ENCODE measurements around the gene SOWAHB.
"Not testable (repeated sequence)": the region's sequence is repeated elsewhere in the genome, so short reads cannot be mapped to it uniquely, and the experiment has no call there.

SOWAHB gene

GRCh38 chr4:76896614-76897535 lies 1.1 kb downstream of the SOWAHB start:
- peak overlapping the region in 8 of 21 experiments; percentile 18 to 77 (median 35) for H3K27ac ChIP-seq
- peak overlapping the region; percentile 25 to 53 (median 41) for H3K4me3 ChIP-seq

- no peak overlapping the region for H3K4me3 ChIP-seq
- no peak overlapping the region for H3K27ac ChIP-seq
Measured at GRCh38 chr4:76896048-76896447, 1.9 kb downstream of the SOWAHB start.

- H3K27ac ChIP-seq, result no peak overlapping the region
- H3K4me3 ChIP-seq, result no peak overlapping the region
Measured at GRCh38 chr4:76895619-76896018, 2.3 kb downstream of the SOWAHB start.

- H3K4me3 ChIP-seq, result no peak overlapping the region
- peak overlapping the region in 1 of 21 experiments; percentile 2 for H3K27ac ChIP-seq
Measured at GRCh38 chr4:76894537-76895255, 3.2 kb downstream of the SOWAHB start.

DNA sequence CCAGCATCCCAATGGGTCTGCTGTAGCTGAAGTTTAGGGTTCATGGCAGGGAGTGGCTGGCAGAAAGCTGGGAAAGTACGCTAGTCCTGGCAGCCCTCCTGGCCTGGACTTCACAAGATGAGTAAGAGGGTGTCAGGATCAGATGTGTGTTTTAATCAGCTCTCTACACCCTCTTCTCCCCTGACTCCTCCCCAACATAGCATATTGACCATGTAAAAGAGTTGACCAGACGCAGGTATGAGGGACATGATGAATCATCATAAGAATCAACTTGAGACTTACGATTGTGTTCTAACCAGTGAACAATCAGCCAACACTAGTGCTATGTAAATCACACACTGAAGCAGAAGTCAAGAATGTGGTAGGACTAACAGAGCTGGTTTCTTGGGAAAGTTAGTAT lies 5.3 kb downstream of the SOWAHB start:
- Histone ChIP-seq H3K4me3 (no peak overlapping the region), H3K27ac (no peak overlapping the region)

DNA sequence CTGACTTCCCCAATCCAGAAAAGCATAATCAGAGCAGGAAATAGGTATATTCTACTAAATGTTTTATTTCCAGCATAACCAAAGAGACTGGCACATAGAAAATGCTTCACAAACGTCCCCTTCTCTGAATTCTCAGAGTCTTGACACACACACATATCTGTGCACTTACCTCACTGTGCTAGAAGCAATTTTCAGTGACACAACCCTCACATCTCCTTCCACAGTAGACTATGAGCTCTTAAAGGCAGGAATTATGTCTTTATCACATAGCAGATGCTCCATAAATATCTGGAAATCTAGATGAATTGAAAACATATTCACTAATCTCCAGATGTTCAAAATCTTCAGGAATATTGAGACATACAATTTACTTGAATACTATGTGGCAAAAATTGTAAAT lies 5.9 kb downstream of the SOWAHB start:
- Histone ChIP-seq H3K4me3 (no peak overlapping the region), H3K27ac (no peak overlapping the region)

- no peak overlapping the region for H3K4me3 ChIP-seq
Measured at GRCh38 chr4:76886848-76887441, 11.0 kb downstream of the SOWAHB start.

DNA sequence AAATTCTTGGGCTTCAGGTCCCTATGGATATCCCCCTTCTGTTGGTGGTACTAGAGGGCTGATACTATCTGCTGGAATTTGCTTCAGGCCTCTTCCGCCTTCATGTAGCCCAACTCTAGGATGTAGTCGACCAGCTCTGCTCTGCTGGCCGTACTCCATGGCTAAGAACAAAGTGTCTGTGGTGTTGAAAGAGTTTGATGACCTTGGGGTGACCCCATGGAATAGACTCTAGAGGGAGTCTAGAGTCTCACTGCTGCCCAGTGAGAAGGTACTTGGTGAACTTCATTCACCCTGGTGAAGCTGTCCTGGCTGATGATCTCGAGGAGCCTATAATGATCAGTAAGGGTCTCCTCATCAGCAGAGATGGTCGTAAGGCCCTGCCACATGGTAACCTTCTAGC lies 11.7 kb downstream of the SOWAHB start:
- Histone ChIP-seq H3K27ac (no peak overlapping the region), H3K4me3 (no peak overlapping the region)

More at GRCh38 chr4:76886848-76887441, 11.0 kb downstream of the SOWAHB start:
- H3K27ac ChIP-seq, result no peak overlapping the region

DNA sequence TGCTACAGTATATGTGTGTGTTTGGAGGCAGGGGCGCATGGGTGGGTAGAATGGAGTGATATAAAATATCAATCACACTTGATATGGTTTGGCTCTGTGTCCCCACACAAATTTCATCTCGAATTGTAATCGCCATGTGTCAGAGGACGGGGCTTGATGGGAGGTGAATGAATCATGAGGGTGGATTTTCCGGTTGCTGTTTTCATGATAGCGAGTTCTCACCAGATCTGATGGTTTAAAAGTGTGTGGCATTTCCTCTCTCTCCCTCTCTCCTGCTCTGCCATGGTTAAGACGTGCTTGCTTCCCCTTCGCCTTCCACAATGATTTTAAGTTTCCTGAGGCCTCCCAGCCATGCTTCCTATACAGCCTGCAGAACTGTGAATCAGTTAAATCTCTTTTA lies 14.8 kb downstream of the SOWAHB start:
- Histone ChIP-seq H3K4me3 (no peak overlapping the region), H3K27ac (no peak overlapping the region)

GRCh38 chr4:76882630-76883029 lies 15.3 kb downstream of the SOWAHB start:
- H3K27ac ChIP-seq, result no peak overlapping the region
- no peak overlapping the region for H3K4me3 ChIP-seq

DNA sequence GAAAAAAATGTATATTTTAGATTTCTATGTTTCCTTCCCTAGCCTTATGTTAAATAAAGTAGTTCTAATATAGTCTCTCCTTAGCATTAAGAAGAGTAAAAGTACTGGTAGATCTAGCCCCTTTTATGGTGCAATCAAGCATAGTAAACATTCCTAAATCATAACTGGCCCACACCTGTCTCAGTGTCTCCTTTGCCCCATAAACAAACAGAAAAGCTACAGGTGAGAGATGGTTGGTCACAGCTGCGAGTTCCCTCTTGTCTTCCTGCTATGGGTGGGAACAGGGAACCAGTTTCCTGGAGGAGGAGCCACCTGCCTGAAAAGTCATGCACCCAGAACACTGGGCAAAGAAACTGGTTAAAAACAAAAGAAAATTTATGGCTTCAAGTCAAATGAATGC lies 16.6 kb downstream of the SOWAHB start:
- Histone ChIP-seq H3K4me3 (no peak overlapping the region), H3K27ac (no peak overlapping the region)

DNA sequence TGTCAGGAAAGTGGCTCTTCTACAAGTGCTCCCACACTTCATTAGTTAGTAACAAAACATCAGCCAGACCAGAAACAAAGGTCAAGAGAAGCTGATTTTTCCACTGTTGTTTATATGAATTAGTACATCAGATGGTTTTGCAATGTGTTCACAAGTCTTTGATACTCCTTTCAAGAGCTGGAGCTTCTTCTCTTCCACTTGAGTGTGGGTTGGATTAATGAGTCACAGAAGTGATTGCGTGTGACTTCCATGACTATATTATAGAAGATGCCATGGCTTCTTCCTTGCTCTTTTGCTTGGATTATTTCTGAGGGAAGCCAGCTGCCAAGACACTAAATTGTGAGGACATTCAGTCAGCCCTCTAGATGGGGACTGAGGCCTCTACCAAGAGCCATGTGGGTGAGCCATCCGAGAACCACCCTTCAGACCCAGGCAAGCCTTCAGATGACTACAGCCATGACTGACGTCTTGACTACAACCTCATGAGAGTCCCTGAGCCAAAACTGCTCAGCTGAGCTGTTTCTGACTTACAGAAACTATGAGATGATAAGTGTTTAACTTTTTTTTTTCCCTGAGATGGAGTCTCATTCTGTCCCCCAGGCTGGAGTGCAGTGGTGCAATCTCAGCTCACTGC lies 18.1 kb downstream of the SOWAHB start:
- Histone ChIP-seq H3K27ac (no peak overlapping the region), H3K4me3 (no peak overlapping the region)

GRCh38 chr4:76878641-76879165 lies 19.2 kb downstream of the SOWAHB start:
- H3K4me3 ChIP-seq, H3K27ac ChIP-seq: not testable (repeated sequence)

DNA sequence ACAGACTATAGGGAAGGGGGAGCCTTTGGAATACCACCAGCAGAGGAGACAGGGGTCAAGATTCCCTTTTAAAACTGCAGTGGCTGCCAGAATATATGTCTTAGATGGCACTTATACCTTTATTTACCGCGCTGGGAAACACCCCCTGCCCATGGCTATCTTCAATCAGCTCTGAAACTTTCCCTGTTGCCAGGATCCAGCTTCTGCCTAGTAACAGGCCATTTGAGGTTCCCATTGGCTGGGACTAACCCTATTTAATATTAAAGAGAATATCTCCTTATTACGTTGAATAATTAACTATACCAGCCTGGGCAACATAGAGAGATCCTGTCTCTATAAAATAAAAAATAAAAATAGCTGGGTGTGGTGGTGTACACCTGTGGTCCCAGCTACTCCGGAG lies 23.8 kb downstream of the SOWAHB start:
- no peak overlapping the region for H3K27ac ChIP-seq
- no peak overlapping the region for H3K4me3 ChIP-seq

- Histone ChIP-seq H3K27ac (no peak overlapping the region), H3K4me3 (no peak overlapping the region)
Measured at GRCh38 chr4:76873495-76873894, 24.4 kb downstream of the SOWAHB start.

DNA sequence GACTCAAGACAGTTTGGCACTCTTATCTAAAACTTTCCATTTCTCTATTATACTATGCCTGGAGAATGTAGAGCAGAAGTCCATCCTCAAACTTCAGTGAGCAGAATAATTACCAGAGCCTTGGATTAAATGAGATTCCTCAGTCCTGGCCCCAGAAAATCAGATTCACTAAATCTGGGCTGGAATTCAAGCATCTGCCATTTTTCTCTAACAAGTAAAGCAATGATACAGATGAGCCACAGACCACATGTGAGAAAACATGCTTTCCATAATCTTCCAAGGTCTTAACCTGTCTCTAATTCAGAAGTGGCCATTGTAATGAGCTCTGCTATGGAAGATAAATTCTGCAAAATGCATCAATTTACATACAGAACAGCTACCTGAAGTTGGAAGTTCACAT lies 25.4 kb downstream of the SOWAHB start:
- H3K27ac ChIP-seq, result no peak overlapping the region
- H3K4me3 ChIP-seq, result no peak overlapping the region

DNA sequence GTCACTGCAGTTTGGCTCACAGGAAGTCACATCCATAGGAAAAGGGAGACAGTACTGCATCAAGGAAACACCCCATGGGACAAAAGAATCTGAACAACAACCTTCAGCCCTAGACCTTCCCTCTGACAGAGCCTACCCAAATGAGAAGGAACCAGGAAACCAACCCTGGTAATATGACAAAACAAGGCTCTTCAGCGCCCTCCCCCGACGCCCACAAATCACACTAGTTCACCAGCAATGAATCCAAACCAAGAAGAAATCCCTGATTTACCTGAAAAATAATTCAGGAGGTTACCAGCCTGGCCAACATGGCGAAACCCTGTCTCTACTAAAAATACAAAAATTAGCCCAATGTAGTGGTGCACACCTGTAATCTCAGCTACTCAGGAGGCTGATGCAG lies 29.2 kb downstream of the SOWAHB start:
- not testable (repeated sequence) for H3K4me3 ChIP-seq, H3K27ac ChIP-seq

- no peak overlapping the region for H3K4me3 ChIP-seq
- H3K27ac ChIP-seq, result no peak overlapping the region
Measured at GRCh38 chr4:76867880-76868655, 29.9 kb downstream of the SOWAHB start.

- no peak overlapping the region for H3K27ac ChIP-seq
- no peak overlapping the region for H3K4me3 ChIP-seq
Measured at GRCh38 chr4:76867377-76867776, 30.6 kb downstream of the SOWAHB start.
